Left ventricle myocardium inferior (tissue), 1 donor: Measurements from ENCODE around the gene COMMD1. TPM values are rescaled to one million over a fixed set of nuclear protein-coding genes. Genes with fewer than 3 reads are reported as not detected.

Source experiments
- DNase-seq: peaks from one replicate; pipeline ENCODE4 v3.0.0-alpha.2; 2020
- H3K27ac ChIP-seq: fragments of 200-600 bp; replicated peaks from 2 replicates; pipeline ENCODE4 v1.8.0; 2021
- H3K27me3 ChIP-seq: fragments of 200-600 bp; 2 replicates; pipeline ENCODE4 v1.8.0; 2021; ENCODE audit warnings: low read depth
- H3K36me3 ChIP-seq: fragments of 200-600 bp; 2 replicates; pipeline ENCODE4 v1.8.0; 2021
- H3K4me1 ChIP-seq: fragments of 200-600 bp; 2 replicates; pipeline ENCODE4 v1.8.0; 2021
- H3K4me3 ChIP-seq: fragments of 200-600 bp; 2 replicates; pipeline ENCODE4 v1.8.0; 2021; ENCODE audit warnings: mild to moderate bottlenecking, moderate library complexity
- H3K9me3 ChIP-seq: fragments of 200-600 bp; replicated peaks from 2 replicates; pipeline ENCODE4 v1.8.0; 2021
- CTCF ChIP-seq: fragments of 200-600 bp; IDR thresholded peaks from 2 replicates; pipeline ENCODE4 v1.8.0; 2021; ENCODE audit warnings: antibody characterized with exemption, mild to moderate bottlenecking, borderline replicate concordance
- intact Hi-C: fragments of 100-400 bp; cut with micrococcal nuclease; formaldehyde crosslinking; loops from one replicate; pipeline ENCODE4 v1.11.0; 2022
- total RNA-seq: library from RNA; stranded (reverse); fragmentation: NEBNext Ultra II Directional; extraction: Animal tissue kit (Norgen Biotek cat#: 25700); gene quantifications from one replicate; pipeline ENCODE4 v1.2.1, GENCODE V29; 2021
- donor health status: DM: no; HTN: yes; CAD: no; lungs with severe emphysema.

Gene COMMD1
- total RNA-seq, 1 donor from 2014 or later = 63.7 TPM

DNA sequence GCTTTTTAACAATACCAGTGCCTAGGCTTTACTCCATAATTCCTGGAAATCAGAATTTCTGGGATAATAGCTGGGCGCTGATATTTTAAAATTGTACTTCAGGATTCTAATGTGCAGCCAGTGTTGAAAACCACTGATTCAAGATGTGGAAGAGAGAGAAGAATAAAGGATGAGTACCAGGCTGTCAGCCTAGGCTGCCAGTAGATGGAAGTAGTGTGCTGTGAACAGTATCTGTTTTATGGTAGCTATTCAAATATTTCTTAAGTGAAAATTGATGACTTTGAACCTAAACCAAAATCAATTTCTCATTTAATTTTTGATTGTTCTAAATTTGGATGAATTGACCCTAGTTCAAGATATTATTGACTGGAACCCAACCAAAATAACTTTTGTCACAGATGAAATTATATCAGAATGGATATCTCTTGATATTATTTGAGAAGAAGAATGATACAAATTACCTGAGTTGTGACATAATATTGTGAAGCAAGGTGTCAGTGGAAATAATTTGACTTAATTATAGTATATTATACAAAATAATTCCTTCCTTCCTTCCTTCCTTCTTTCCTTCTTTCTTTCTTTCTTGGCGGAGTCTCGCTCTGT is 88.0 kb downstream of the COMMD1 start:
- DNase-seq = no peak
- TF ChIP-seq CTCF = peak; percentile 79
- intact Hi-C loops = loop anchor here (5.0 kb wide), 1 partner anchor 71 kb away; no protein-coding TSS in a partner anchor
- H3K27me3 ChIP-seq = no peaks in the 10 kb centered on the region
- no peaks in the 10 kb centered on the region for H3K9me3 ChIP-seq
- H3K4me3 ChIP-seq = no peak overlapping the region
- H3K36me3 ChIP-seq = no peaks in the 10 kb centered on the region
- H3K4me1 ChIP-seq = peaks cover 26% of the 10 kb centered on the region
- no peak overlapping the region for H3K27ac ChIP-seq

GRCh38 chr2:61994531-61994930 is 89.1 kb downstream of the COMMD1 start:
- Histone ChIP-seq H3K27me3 (no peaks in the 10 kb centered on the region), H3K27ac (no peak overlapping the region), H3K4me1 (peaks cover 26% of the 10 kb centered on the region), H3K9me3 (no peaks in the 10 kb centered on the region), H3K36me3 (no peaks in the 10 kb centered on the region), H3K4me3 (no peak overlapping the region)
- no peak for DNase-seq
- intact Hi-C loops = loop anchor here (5.0 kb wide), 1 partner anchor 72 kb away; no protein-coding TSS in a partner anchor
- no peak for TF ChIP-seq CTCF

DNA sequence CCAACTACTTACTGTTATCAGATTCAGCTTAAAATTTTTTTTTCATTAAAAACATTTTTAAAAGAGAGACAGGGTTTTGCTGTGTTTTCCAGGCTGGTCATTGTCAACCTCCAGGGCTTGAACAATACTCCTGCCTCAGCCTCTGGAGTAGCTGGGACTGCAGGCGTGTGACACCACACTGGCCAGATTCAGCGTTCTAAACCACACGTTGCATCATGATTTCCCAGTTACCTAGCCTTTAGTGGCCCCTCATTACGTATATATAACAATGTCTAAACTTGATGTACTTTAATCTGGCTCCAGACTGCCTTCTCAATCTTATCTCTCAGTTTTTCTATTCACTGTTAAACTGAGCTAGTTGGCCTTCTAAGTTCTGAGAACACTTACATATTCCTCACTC is 89.6 kb downstream of the COMMD1 start:
- H3K27ac ChIP-seq = peak overlapping the region; percentile 37

GRCh38 chr2:61995515-61995914 is 90.0 kb downstream of the COMMD1 start:
- H3K27ac ChIP-seq = peak overlapping the region; percentile 37

More for the DNA sequence above, 89.6 kb downstream of the COMMD1 start:
- no peaks in the 10 kb centered on the region for H3K9me3 ChIP-seq
- intact Hi-C loops = loop anchor here (5.0 kb wide), 1 partner anchor 417 kb away; no protein-coding TSS in a partner anchor
- DNase-seq = no peak
- peaks cover 26% of the 10 kb centered on the region for H3K4me1 ChIP-seq
- H3K27me3 ChIP-seq = no peaks in the 10 kb centered on the region
- no peaks in the 10 kb centered on the region for H3K36me3 ChIP-seq
- TF ChIP-seq CTCF = no peak
- H3K4me3 ChIP-seq = no peak overlapping the region

DNA sequence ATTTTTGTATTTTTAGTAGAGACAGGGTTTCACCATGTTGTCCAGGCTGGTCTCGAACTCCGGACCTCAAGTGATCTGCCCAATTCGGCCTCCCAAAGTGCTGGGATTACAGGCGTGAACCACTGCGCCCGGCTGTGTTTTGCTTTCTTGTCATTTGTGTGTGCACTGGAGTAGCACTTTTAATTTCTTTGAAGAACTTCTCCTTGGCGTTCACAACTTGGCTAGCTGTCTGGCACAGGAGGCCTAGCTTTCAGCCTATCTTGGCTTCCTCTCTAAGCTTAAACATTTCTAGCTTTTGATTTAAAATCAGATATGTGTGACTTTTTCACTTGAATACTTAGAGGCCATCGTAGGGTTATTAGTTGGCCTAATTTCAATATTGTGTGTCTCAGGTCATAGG is 93.0 kb downstream of the COMMD1 start:
- Histone ChIP-seq H3K9me3 (no peaks in the 10 kb centered on the region), H3K36me3 (peaks cover 13% of the 10 kb centered on the region), H3K27ac (no peak overlapping the region), H3K4me1 (peaks cover 28% of the 10 kb centered on the region), H3K4me3 (no peak overlapping the region), H3K27me3 (no peaks in the 10 kb centered on the region)
- TF ChIP-seq CTCF = no peak
- no peak for DNase-seq
- intact Hi-C loops = loop anchor here (5.0 kb wide), 1 partner anchor 414 kb away; no protein-coding TSS in a partner anchor

More at GRCh38 chr2:61995515-61995914, 90.0 kb downstream of the COMMD1 start:
- intact Hi-C loops = loop anchor here (5.0 kb wide), 1 partner anchor 417 kb away; no protein-coding TSS in a partner anchor
- Histone ChIP-seq H3K4me3 (no peak overlapping the region), H3K27me3 (no peaks in the 10 kb centered on the region), H3K36me3 (no peaks in the 10 kb centered on the region), H3K9me3 (no peaks in the 10 kb centered on the region), H3K4me1 (peaks cover 26% of the 10 kb centered on the region)
- no peak for DNase-seq
- no peak for TF ChIP-seq CTCF
